HG02970 (cell line): ENCODE results near the gene PDCD4.

Source experiments
- ATAC-seq: cut with Tn5 transposase; IDR thresholded peaks from one replicate; pipeline ENCODE4 v1.9.1; 2021; ENCODE audit warnings: mild to moderate bottlenecking, moderate library complexity, moderate number of reproducible peaks; ENCODE audit not compliant: unreplicated experiment, low FRiP score

Gene PDCD4

DNA sequence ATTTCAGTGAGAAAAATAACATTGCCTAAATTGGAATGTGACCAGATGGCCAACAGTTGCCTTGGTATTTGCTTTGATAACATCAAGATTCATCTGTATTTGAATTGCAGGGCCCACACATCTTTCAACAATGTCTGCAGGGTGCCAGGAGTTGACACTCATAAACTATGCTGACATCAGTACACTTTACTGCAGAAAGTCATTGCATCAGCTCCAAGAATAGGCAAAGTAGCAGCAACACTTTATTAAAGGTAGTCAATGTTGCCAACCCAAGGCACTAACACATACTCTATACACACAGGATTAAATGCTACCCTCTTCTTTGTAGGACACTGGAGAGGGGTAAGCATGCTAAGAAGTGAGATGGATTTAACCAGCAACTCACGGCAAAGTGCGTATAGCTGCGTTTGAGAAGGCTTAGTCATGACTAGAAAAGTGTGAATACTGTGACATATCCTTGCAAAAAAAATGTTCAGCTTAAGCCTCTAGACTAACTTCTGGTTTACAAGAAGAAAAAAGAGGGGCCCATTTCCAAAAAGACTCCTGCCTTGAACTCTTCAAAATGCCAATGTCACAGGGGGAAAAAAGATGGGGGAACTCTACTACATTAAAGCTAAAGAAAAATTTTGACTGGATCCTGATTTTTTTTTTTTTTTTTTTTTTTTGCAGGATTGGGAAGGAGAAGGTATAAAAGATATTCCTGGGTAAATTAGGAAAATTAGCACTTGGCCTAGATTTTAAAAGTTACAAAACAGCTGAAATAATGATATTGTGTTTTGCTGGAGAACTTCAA is 45.0 kb downstream of the PDCD4 start:
- ATAC-seq = no peak

DNA sequence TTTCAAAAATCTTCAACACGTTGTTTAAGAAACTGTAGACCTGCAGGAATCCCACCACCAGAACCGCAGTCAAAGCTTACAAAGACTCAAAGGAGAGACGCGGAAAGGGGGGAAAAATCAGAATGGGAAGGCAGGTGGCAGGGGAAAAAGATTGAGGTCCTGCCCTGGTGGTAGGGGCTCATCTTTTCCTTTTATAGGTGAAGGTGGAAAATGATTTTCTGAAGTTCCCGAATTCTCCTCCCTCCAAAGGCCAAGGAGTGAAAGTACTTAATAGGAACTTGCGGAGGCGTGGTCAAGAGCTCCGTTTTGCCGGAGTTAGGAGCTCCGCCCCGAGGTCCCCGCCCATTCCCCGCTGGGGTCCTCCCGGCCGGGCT is 46.5 kb downstream of the PDCD4 start:
- ATAC-seq = no peak

DNA sequence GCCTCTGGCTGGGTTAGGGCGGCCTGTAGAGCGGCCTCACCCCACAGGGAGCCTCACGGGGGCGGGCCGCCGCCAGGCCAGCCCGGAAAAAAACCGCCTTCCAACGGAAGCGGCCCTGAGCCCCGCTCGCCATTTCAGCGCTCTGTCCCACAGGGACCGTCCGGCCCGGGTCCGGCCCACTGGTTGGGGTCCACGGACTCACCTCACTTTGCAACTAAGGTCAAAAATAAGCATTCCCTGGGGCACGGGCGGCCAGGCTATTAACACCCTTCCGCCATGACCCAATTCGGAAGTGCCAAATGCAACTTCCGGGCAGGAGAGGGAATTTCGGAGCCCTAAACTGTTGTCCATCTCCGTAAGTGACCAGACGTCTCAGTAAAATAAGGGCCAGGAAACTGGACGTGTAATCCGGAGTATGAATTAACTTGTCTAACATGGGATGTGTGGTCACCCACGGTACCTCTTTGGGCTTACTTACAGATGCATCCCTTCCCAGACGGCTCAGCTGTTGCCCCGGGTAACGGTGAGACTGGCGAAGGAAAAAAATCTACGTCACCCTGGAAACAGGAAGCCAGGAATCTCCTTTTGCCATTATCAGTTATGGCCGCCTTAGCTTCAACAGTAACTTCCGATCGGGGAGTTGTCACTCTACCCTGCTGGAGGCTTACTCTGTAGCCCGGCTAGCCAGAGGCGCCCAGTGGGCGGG is 47.1 kb downstream of the PDCD4 start, which contains the start of gene BBIP1:
BBIP1 (minus strand) TSS at position 538 of the 706 bp plus-strand sequence. CDS start 1,023 bp downstream, outside the sequence.
- peak; percentile 90 for ATAC-seq

DNA sequence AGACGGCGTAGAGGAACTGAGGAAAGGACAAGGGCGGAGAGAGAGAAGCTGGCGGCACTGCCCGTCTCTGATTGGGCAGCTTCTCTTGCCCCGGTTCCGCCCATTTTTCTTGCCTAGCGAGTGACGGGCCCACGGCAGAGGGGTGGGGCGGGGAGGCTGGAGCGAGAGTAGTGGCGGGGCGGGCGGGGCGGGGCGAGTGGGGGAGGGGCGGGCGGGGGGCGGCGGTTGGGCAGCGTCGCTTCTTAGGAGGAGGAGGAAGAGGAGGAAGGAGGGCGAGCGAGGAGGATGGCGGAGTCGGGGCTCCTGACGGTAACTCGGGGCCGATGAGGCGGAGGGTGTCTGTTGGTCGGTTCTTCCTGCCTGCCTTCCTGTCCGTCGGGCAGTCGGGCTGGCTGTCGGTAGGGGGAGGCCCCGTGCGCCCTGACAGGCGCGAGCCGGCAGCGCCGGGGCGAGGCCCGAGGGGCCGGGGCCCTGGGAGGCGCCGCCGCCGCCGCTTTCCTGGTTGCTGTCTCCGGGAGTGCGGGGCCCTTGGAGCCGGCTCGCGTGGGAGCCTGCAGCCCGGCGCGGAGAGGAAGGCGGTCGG is 47.7 kb downstream of the PDCD4 start, which contains the start of gene SHOC2:
SHOC2 (plus strand) TSS at position 256 of the 583 bp plus-strand sequence. CDS start 44,755 bp downstream, outside the sequence.
- ATAC-seq = peak; percentile 17

DNA sequence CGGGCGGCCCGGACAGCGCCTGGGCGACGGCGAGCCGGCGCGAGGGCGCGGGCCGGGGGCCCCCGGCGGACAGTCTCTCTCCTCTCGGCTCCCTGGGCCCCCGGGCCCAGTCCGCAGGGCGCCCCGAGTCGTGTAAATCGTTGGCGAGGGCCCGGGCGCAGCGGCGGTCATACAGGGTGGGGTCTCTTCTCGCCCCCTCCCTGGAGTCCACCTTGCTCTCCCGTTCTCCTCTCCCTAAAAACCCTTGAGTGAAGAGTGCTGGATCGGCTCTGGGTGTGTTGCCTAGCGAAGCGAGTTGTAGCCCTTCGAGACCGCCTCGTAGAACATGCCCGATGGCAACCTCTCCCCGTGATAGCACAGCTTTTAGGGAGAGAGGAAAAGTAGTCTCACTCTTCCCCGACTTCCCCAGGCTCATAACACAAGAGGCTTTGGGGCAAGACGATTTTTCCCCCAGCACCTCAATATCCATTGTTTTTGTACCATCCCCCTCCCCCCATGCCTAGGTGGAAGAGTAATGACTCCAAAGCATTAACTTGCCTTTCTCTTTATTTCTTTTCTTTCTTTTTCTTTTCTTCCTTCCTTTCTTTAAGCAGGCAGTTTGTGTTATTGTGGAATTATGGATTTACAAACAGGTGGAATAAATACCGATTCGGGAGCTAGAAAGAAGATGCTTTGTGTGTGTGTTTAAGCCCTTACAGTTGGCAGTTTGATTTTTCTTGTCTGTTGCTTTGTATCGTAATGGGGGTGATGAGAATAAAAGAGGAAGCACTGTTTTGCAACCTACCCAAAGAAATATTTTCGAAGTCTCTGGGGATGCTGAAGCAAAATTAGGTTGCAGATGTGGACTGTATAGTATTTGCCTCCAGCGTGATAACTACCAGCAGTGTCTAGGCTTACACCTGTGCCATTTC is 48.5 kb downstream of the PDCD4 start:
- ATAC-seq = peak; percentile 16

DNA sequence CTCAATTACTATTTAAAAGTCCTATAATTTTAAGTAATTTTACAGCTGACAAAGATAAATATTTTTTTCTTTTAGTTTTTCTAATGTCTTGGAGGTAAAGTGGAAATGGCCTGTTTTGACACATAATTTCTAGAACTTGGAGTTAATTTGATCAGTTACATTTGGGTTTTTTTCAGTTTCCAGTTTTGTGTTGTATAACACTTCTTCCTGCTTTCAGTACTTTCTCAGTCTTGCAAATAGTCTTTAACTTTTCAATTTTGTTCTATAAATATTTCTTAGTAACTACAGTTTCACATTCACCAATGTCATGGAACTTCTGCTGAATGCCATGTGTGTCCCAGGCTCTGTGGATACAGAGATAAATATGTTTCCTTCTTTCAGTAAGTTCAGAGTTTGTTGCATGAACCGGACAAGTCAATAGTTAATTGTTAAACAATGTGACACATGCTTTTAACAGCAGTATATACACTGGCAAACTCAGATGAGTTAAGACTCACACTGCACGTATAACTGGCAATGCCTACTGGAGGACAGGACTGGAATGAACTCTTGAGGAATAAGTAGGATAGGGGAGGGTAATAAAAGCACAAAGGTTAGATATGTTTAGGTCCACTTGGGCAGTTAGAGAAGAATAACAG is 52.2 kb downstream of the PDCD4 start:
- no peak for ATAC-seq

DNA sequence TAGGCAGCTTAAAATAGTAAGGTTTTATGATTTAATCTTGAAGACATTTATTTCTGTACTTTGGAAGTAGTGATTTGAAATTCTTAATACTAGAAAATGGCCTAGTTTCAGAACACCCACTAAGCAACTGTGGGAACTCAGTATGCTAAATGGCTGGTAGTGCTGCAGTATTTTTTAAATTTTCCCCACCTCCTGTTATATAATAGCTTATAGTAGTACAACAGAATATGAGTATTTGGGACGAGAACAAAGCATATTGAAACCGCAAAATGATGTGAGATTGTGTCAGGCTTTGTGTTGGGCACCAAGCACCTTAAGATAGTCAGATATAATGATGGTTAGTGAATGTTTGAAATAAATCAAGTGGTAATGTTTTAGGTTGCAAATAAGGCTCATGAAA is 55.7 kb downstream of the PDCD4 start:
- ATAC-seq = no peak

DNA sequence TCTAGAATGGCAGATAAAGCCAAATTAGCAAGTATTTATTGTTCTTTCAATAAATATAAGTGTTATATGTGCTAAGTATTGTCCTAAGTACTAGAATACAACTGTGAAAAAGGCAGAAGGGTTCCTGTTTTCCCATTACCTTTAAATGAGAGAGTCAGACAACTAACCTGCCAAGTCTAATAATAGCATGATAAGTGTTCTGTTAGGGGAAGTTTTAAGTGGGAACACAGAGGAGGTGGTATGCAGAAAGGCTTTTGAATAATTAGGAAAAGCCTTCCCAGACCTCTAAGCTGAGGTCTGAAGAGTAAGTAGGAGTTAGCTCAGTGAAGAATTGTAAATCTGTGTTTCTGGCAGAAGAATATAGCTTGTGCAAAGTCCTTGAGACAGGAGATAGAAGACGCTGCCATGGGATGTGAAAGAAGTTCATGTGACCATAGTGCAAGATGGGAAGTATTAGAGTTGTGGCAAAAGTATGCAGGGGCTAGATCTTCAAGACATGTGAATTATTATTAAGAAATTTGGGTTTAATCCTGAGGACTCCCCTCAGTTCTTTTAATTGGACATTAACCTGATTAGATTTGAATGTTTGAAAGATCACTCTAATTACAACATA is 60.1 kb downstream of the PDCD4 start:
- no peak for ATAC-seq

DNA sequence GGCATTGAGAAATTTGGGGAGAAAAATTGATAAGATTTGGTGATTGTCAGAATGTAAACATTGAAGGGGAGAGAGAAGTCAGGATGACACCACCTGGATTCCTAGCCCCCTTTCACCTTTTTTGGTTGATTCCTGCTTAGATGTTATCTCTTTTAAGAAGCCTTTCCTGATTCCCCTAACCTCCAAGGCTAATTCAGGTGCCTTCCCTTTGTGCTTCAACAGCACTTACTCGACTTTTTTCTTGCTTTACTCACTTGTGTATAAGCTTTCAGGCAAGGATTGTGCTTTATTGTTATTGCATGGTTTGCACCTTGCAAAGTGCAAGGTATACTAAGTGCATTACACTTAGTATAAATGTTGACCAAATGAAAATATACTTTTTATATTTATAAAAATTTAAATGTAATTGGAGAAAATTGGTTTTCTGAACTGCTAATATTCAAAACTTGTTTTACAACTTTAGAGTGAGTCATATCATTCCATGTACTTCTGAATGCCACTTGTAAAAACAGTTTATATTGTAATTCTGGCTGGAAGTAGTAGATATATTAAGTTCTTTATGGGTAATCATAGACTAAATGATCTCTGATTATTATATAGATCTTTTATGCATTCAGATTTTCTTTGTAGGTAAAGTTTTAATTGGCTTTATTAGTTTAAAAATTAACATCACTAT is 60.9 kb downstream of the PDCD4 start:
- ATAC-seq = no peak

DNA sequence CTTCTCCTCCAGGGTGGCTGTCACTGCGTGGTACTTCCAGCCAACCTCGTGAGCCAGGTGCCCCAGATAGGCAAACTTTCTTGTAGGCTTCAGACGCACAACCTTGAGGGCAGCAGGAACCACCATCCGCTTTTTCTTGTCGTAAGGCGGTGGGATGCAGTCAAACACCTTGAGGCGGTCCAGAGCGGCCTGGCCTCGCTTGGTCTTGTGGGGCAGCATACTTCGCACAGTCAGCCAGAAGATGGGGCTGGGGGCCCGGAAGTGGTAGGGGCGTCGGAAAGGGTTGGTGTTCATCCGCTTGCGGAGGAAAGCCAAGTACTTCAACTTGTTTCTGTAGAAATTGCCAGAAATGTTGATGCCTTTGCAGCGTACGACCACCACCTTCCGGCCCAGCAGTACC is 65.0 kb downstream of the PDCD4 start:
- no peak for ATAC-seq

DNA sequence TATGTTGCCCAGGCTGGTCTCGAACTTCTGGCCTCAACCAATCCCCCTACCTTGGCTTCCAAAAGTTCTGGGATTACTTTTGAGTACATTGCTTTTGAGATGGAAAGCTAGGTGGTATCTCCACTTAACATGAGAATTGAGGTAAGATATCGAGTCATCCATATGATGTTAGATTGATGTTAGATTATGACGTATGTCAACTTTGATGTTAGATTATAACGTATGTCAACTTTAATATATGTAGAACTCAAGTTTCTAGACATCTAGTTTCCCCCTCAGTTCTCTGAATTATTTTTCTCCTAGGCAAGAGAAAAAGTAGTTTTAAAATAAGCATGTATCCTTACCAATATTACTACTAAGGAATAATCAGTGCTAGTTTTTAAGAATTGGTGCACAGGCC is 67.7 kb downstream of the PDCD4 start:
- no peak for ATAC-seq

DNA sequence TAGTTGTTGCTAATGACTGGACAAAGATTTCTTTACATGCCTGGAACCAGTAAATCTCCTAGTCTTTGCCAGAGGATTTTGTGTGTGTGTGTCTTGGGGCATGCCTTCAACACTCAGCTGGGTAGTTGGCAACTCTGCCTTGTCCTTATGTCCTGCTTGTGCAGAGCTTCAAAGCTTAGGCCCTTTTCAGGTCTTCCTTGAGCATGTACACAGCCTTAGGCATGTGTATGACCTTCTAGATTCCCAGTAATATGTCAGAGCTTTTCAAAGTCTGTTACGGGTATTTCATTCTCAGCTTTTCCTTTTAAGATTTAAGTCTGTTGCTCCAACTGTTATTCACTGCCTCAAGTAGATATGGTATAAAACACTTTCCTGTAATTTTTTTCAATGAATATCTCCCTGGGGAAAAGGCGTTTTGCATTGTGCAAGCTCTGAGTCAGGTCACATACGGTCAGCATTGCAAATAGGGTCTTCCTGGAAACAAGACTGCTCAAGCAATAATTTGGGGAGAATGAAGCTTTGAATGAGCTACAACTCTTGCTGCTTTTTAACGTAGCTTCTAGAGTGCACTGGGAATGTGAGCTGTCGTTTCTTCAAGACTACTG is 73.2 kb downstream of the PDCD4 start:
- no peak for ATAC-seq

DNA sequence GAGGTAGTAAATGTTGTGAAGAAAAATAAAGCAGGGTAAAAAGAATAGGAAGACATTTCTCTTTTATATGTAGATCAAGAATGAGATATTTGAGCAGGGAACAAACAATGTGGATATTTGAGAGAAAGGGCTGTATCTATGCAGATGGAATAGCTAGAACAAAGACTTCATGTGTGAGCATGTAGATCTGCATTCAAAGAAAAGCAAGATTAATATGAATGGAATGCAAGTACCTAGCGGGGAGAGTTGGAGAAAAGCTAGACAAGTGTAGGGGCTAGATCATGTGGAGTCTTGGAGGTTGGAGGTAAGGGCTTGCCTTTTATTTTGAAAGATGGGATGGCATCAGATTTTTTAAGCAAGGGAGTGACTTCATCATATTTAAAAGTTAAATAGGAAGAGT is 74.8 kb downstream of the PDCD4 start:
- ATAC-seq = no peak

DNA sequence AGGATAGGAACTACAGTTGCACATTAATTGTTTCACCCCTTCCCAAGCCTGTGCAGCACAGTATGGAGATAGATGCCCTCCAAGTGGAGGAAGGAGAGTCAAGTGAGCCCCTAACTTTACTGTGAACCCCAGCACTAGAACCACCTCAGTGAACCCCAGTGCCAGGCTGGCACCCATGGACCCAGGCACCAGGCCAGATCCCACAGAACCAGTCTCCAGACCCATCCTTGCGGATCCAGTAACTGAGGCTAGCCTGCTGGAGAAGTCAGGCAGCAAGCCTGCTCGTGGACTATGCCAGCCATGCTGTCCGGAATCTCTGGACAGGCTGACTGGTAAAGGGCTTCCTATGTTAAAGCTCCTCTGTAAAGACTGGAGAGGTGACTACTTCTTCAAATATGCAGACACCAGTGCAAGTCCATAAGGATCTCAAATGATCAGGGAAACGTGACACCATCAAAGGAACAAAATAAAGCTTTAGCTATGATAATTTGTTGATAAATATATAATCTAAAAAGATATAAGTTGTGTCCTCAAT is 75.4 kb downstream of the PDCD4 start:
- no peak for ATAC-seq
